ENCODE measurements around the gene MBNL2.

GRCh38 chr13:97408938-97409337 lies 186.8 kb downstream of the MBNL2 start:
- TF ChIP-seq CTCF (IDR thresholded peaks at IDR 0.05) (no peak), POLR2A (IDR thresholded peaks at IDR 0.05) (no peak)
